H9 (cell line): Measurements from ENCODE around the gene AP4E1. TPM values are rescaled to one million over a fixed set of nuclear protein-coding genes. Genes with fewer than 3 reads are reported as not detected.

Experiments used
- DNase-seq: peaks from one replicate; pipeline ENCODE4 v3.0.0-alpha.2; 2017
- H2AFZ ChIP-seq: one replicate; pipeline ENCODE4 v1.6.1; 2013; ENCODE audit warnings: mild to moderate bottlenecking, low read length, control low read depth, moderate library complexity
- H2AK5ac ChIP-seq: 2 replicates; pipeline ENCODE4 v1.6.1; 2013; ENCODE audit warnings: low read length, control low read depth, mixed read lengths; ENCODE audit not compliant: insufficient read length
- H2BK120ac ChIP-seq: one replicate; pipeline ENCODE4 v1.6.1; 2013; ENCODE audit warnings: low read depth, mild to moderate bottlenecking, low read length, control low read depth, inconsistent platforms; ENCODE audit not compliant: poor library complexity, severe bottlenecking
- H2BK12ac ChIP-seq: 2 replicates; pipeline ENCODE4 v1.6.1; 2013; ENCODE audit warnings: low read length, control low read depth, mixed read lengths, low read depth; ENCODE audit not compliant: insufficient read length
- H2BK15ac ChIP-seq: 2 replicates; pipeline ENCODE4 v1.6.1; 2013; ENCODE audit warnings: low read depth, low read length, control low read depth
- H2BK20ac ChIP-seq: one replicate; pipeline ENCODE4 v1.6.1; 2013; ENCODE audit warnings: low read depth, mild to moderate bottlenecking, low read length, control low read depth, inconsistent platforms; ENCODE audit not compliant: poor library complexity, severe bottlenecking
- H2BK5ac ChIP-seq: 2 replicates; pipeline ENCODE4 v1.6.1; 2013; ENCODE audit warnings: low read length, control low read depth, mixed read lengths; ENCODE audit not compliant: insufficient read length
- H3K14ac ChIP-seq: 2 replicates; pipeline ENCODE4 v1.6.1; 2013; ENCODE audit warnings: low read length, control low read depth; ENCODE audit not compliant: insufficient read depth
- H3K18ac ChIP-seq: 2 replicates; pipeline ENCODE4 v1.6.1; 2013; ENCODE audit warnings: low read depth, mild to moderate bottlenecking, mixed read lengths, low read length, control low read depth; ENCODE audit not compliant: insufficient read length
- H3K23ac ChIP-seq: 2 replicates; pipeline ENCODE4 v1.6.1; 2013; ENCODE audit warnings: low read length, control low read depth, mixed read lengths, low read depth; ENCODE audit not compliant: insufficient read length
- H3K23me2 ChIP-seq: 2 replicates; pipeline ENCODE4 v1.6.1; 2013; ENCODE audit warnings: low read depth, mild to moderate bottlenecking, mixed read lengths, low read length, control low read depth; ENCODE audit not compliant: insufficient read length, poor library complexity, severe bottlenecking
- H3K27ac ChIP-seq: 2 replicates; pipeline ENCODE4 v1.5.1; 2013; ENCODE audit warnings: low read length, control low read depth, mixed read lengths, low read depth; ENCODE audit not compliant: insufficient read length
- H3K27me3 ChIP-seq: 2 replicates; pipeline ENCODE4 v1.6.1; 2013; ENCODE audit warnings: low read length, control low read depth, inconsistent platforms; ENCODE audit not compliant: insufficient read depth
- H3K4ac ChIP-seq: 2 replicates; pipeline ENCODE4 v1.6.1; 2013; ENCODE audit warnings: low read depth, mild to moderate bottlenecking, control low read depth, inconsistent platforms, low read length, moderate library complexity
- H3K4me1 ChIP-seq: 2 replicates; pipeline ENCODE4 v1.6.1; 2013; ENCODE audit warnings: low read length, control low read depth, inconsistent platforms; ENCODE audit not compliant: insufficient read depth
- H3K4me2 ChIP-seq: 2 replicates; pipeline ENCODE4 v1.6.1; 2013; ENCODE audit warnings: low read length, control low read depth, mixed read lengths; ENCODE audit not compliant: insufficient read length, insufficient read depth
- H3K56ac ChIP-seq: 2 replicates; pipeline ENCODE4 v1.6.1; 2013; ENCODE audit warnings: low read depth, mild to moderate bottlenecking, mixed read lengths, low read length, control low read depth; ENCODE audit not compliant: insufficient read length
- H3K79me1 ChIP-seq: 2 replicates; pipeline ENCODE4 v1.6.1; 2013; ENCODE audit warnings: low read depth, mild to moderate bottlenecking, moderate library complexity, low read length, control low read depth, inconsistent platforms; ENCODE audit not compliant: insufficient read depth, poor library complexity, severe bottlenecking
- H3K79me2 ChIP-seq: 2 replicates; pipeline ENCODE4 v1.6.1; 2013; ENCODE audit warnings: low read length, control low read depth, inconsistent platforms; ENCODE audit not compliant: insufficient read depth
- H3K9ac ChIP-seq: 2 replicates; pipeline ENCODE4 v1.6.1; 2013; ENCODE audit warnings: low read length, control low read depth, mixed read lengths; ENCODE audit not compliant: insufficient read length; ENCODE audit errors: extremely low read depth
- H3K9me3 ChIP-seq: one replicate; pipeline ENCODE4 v1.6.1; 2013; ENCODE audit warnings: low read depth, low read length, inconsistent platforms; ENCODE audit not compliant: control insufficient read depth
- H3T11ph ChIP-seq: one replicate; pipeline ENCODE4 v1.6.1; 2013; ENCODE audit warnings: mild to moderate bottlenecking, low read length, control low read depth, inconsistent platforms
- H4K20me1 ChIP-seq: one replicate; pipeline ENCODE4 v1.6.1; 2013; ENCODE audit not compliant: control insufficient read depth, insufficient read length, insufficient read depth
- H4K5ac ChIP-seq: 2 replicates; pipeline ENCODE4 v1.6.1; 2013; ENCODE audit warnings: low read depth, mild to moderate bottlenecking, mixed read lengths, low read length, control low read depth; ENCODE audit not compliant: insufficient read length
- H4K8ac ChIP-seq: replicated peaks from 2 replicates; pipeline ENCODE4 v1.6.1; 2013; ENCODE audit warnings: low read length, control low read depth, mixed read lengths, low read depth; ENCODE audit not compliant: insufficient read length
- H4K91ac ChIP-seq: 2 replicates; pipeline ENCODE4 v1.6.1; 2013; ENCODE audit warnings: low read depth, mild to moderate bottlenecking, moderate library complexity, mixed read lengths, low read length, control low read depth; ENCODE audit not compliant: insufficient read length
- H3K27ac Mint-ChIP-seq, 3 experiments: 2 replicates in 2 of 3; 3 replicates in 1 of 3; pipeline ENCODE4 v1.8.0; 2020 to 2021; ENCODE audit warnings: mixed read lengths in 3 of 3, mild to moderate bottlenecking in 1 of 3, moderate library complexity in 1 of 3
- H3K27me3 Mint-ChIP-seq: 2 replicates; pipeline ENCODE4 v1.8.0; 2021; ENCODE audit warnings: low read depth, mild to moderate bottlenecking, moderate library complexity, mixed read lengths
- H3K36me3 Mint-ChIP-seq, 3 experiments: 2 replicates in 2 of 3; 3 replicates in 1 of 3; pipeline ENCODE4 v1.8.0; 2020 to 2021; ENCODE audit warnings: low read depth in 3 of 3, mixed read lengths in 3 of 3; ENCODE audit not compliant: insufficient read depth in 1 of 3
- H3K4me1 Mint-ChIP-seq, 2 experiments: 2 replicates each; pipeline ENCODE4 v1.8.0; 2020; ENCODE audit warnings: mixed read lengths in 2 of 2
- H3K4me3 Mint-ChIP-seq, 2 experiments: 2 replicates in 1 of 2; 3 replicates in 1 of 2; pipeline ENCODE4 v1.8.0; 2020 to 2021; ENCODE audit warnings: mild to moderate bottlenecking in 2 of 2, mixed read lengths in 2 of 2, moderate library complexity in 1 of 2
- H3K9me3 Mint-ChIP-seq, 2 experiments: 2 replicates in 1 of 2; 3 replicates in 1 of 2; pipeline ENCODE4 v1.8.0; 2020; ENCODE audit warnings: mild to moderate bottlenecking in 2 of 2, mixed read lengths in 2 of 2, moderate library complexity in 1 of 2
- CTCF ChIP-seq: fragments of 200-600 bp; sonication (generic); conservative IDR thresholded peaks from 3 replicates; pipeline ENCODE4 v1.8.0; 2021; ENCODE audit warnings: antibody characterized with exemption, mild to moderate bottlenecking
- WGBS: extraction: QIAGEN DNeasy Blood & Tissue Kit; methylation state at CpG from one replicate; pipeline ENCODE4 v1.1.7; 2013; ENCODE audit warnings: missing lambda C conversion rate, low lambda C conversion rate, mixed read lengths; ENCODE audit not compliant: insufficient read length; ENCODE audit errors: extremely low coverage; 5-methylcytosine and 5-hydroxymethylcytosine counted together
- total RNA-seq: library from RNA; stranded (reverse); gene quantifications from 2 replicates; pipeline ENCODE4 v1.2.1, GENCODE V29; 2021

The AP4E1 gene
- total RNA-seq, 1 experiment from 2014 or later = 13.8 TPM

GRCh38 chr15:50933341-50933740, 24.9 kb downstream of the AP4E1 start:
- Histone ChIP-seq H3K4me1 (no peaks in the 10 kb centered on the region), H4K8ac (no peak overlapping the region), H3K56ac (no peak overlapping the region), H3K18ac (no peak overlapping the region), H3K79me1 (no peaks in the 10 kb centered on the region), H2BK20ac (no peak overlapping the region), H2BK12ac (no peak overlapping the region), H4K5ac (no peak overlapping the region), H2BK5ac (no peak overlapping the region), H3K9me3 (no peaks in the 10 kb centered on the region), H3K4ac (no peak overlapping the region), H4K20me1 (no peaks in the 10 kb centered on the region), H3K27ac (no peak overlapping the region), H2AFZ (no peak overlapping the region), H2BK15ac (no peak overlapping the region), H3K23ac (no peak overlapping the region), H3K9ac (no peak overlapping the region), H3K27me3 (no peaks in the 10 kb centered on the region), H3T11ph (no peak overlapping the region), H3K23me2 (no peaks in the 10 kb centered on the region), H4K91ac (no peak overlapping the region), H2AK5ac (no peak overlapping the region), H3K14ac (no peak overlapping the region), H3K4me2 (no peak overlapping the region), H3K79me2 (no peaks in the 10 kb centered on the region), H2BK120ac (no peak overlapping the region)
- Mint-ChIP-seq H3K4me1 (no peaks in the 10 kb centered on the region), H3K36me3 (peaks cover 0 to 13% (median 13%) of the 10 kb centered on the region in 3 experiments; a peak in 6 of 7 replicates), H3K27me3 (no peaks in the 10 kb centered on the region), H3K9me3 (no peaks in the 10 kb centered on the region), H3K4me3 (no peak overlapping the region), H3K27ac (no peak overlapping the region)
- TF ChIP-seq CTCF = no peak
- no peak for DNase-seq
- no CpG with 5 or more reads among the region's 1 CpG for WGBS
